ENCODE data around the gene PLCL2. TPM values are rescaled to one million over a fixed set of nuclear protein-coding genes. Genes with fewer than 3 reads are reported as not detected.

Gene PLCL2
- total RNA-seq, 4 donors from 2014 or later: 18.1 to 31.3 (median 27.7) TPM

GRCh38 chr3:16936676-16937230 lies 52.0 kb downstream of the PLCL2 start:
- TF ChIP-seq CTCF (IDR thresholded peaks at IDR 0.05; ENCODE audit: low read depth): no peak

- TF ChIP-seq CTCF (IDR thresholded peaks at IDR 0.05; ENCODE audit: low read depth): no peak
Observed at GRCh38 chr3:16937326-16937845, 52.6 kb downstream of the PLCL2 start.

- TF ChIP-seq CTCF (IDR thresholded peaks at IDR 0.05; ENCODE audit: low read depth): no peak
Observed at GRCh38 chr3:16940769-16941700, 56.3 kb downstream of the PLCL2 start.

- TF ChIP-seq CTCF (IDR thresholded peaks at IDR 0.05; ENCODE audit: low read depth): no peak
Observed at GRCh38 chr3:16942955-16943354, 58.2 kb downstream of the PLCL2 start.

GRCh38 chr3:16943857-16944256 lies 59.1 kb downstream of the PLCL2 start:
- no peak for TF ChIP-seq CTCF (IDR thresholded peaks at IDR 0.05; ENCODE audit: low read depth)

- no peak for TF ChIP-seq CTCF (IDR thresholded peaks at IDR 0.05; ENCODE audit: low read depth)
Observed at GRCh38 chr3:16944356-16944755, 59.6 kb downstream of the PLCL2 start.

GRCh38 chr3:16945330-16945729 lies 60.6 kb downstream of the PLCL2 start:
- no peak for TF ChIP-seq CTCF (IDR thresholded peaks at IDR 0.05; ENCODE audit: low read depth)

Data from subcutaneous adipose tissue (tissue), 4 donors.